GM19025 (cell line): Measurements from ENCODE around the gene KLHL24.
"Not testable (repeated sequence)": the region's sequence is repeated elsewhere in the genome, so short reads cannot be mapped to it uniquely, and the experiment has no call there.

Experiments used
- ATAC-seq: cut with Tn5 transposase; IDR thresholded peaks from one replicate; pipeline ENCODE4 v1.9.1; 2021; ENCODE audit warnings: mild to moderate bottlenecking, low read depth, moderate library complexity; ENCODE audit not compliant: unreplicated experiment

The KLHL24 gene

GRCh38 chr3:183695569-183696364 is 60.3 kb downstream of the KLHL24 start:
- ATAC-seq: no peak

GRCh38 chr3:183697123-183697609 is 61.7 kb downstream of the KLHL24 start:
- no peak for ATAC-seq

GRCh38 chr3:183697610-183698317 is 62.3 kb downstream of the KLHL24 start, which contains the start of gene YEATS2:
YEATS2 (plus strand) TSS chr3:183697797; CDS start chr3:183715163, 17,366 bp downstream.
- peak; percentile 85 for ATAC-seq

- ATAC-seq: peak; percentile 10
These were observed 62.9 kb downstream of the KLHL24 start for GRCh38 chr3:183698318-183698751.

GRCh38 chr3:183698756-183699155 is 63.3 kb downstream of the KLHL24 start:
- ATAC-seq: no peak

- no peak for ATAC-seq
These were observed 64.0 kb downstream of the KLHL24 start for GRCh38 chr3:183699238-183699947.

- ATAC-seq: no peak
These were observed 66.3 kb downstream of the KLHL24 start for GRCh38 chr3:183701744-183702143.

- ATAC-seq: not testable (repeated sequence)
These were observed 68.5 kb downstream of the KLHL24 start for GRCh38 chr3:183703892-183704291.

- ATAC-seq: no peak
These were observed 74.8 kb downstream of the KLHL24 start for GRCh38 chr3:183710231-183710630.

- ATAC-seq: no peak
These were observed 76.1 kb downstream of the KLHL24 start for GRCh38 chr3:183711516-183711915.

- ATAC-seq: no peak
These were observed 79.2 kb downstream of the KLHL24 start for GRCh38 chr3:183714622-183715021.

GRCh38 chr3:183718012-183718411 is 82.6 kb downstream of the KLHL24 start:
- ATAC-seq: no peak

GRCh38 chr3:183725387-183725786 is 90.0 kb downstream of the KLHL24 start:
- no peak for ATAC-seq

- no peak for ATAC-seq
These were observed 92.8 kb downstream of the KLHL24 start for GRCh38 chr3:183728204-183728603.

GRCh38 chr3:183730361-183730760 is 94.9 kb downstream of the KLHL24 start:
- ATAC-seq: no peak

- no peak for ATAC-seq
These were observed 96.2 kb downstream of the KLHL24 start for GRCh38 chr3:183731611-183732010.

GRCh38 chr3:183733553-183733952 is 98.1 kb downstream of the KLHL24 start:
- ATAC-seq: no peak
